Suprapubic skin (tissue), 4 donors: ENCODE measurements around the gene CARF. TPM values are rescaled to one million over a fixed set of nuclear protein-coding genes. Genes with fewer than 3 reads are reported as not detected.

Experiments
- DNase-seq, 2 donors: peaks; one replicate each; pipeline ENCODE4 v3.0.0-alpha.2; 2019; ENCODE audit warnings: low spot score in 2 of 2
- H3K27ac ChIP-seq: fragments of 200-600 bp; sonication (generic); one replicate; pipeline ENCODE4 v1.5.1; 2019
- H3K27me3 ChIP-seq: fragments of 200-600 bp; sonication (generic); one replicate; pipeline ENCODE4 v1.5.1; 2019
- H3K36me3 ChIP-seq: fragments of 200-600 bp; sonication (generic); one replicate; pipeline ENCODE4 v1.5.1; 2019
- H3K4me1 ChIP-seq: fragments of 200-600 bp; sonication (generic); one replicate; pipeline ENCODE4 v1.5.1; 2019
- H3K4me3 ChIP-seq: fragments of 200-600 bp; sonication (generic); one replicate; pipeline ENCODE4 v1.5.1; 2019; ENCODE audit warnings: mild to moderate bottlenecking
- H3K9me3 ChIP-seq: fragments of 200-600 bp; sonication (generic); one replicate; pipeline ENCODE4 v1.5.1; 2019
- EP300 ChIP-seq: sonication (generic); formaldehyde crosslinking; IDR thresholded peaks from one replicate; pipeline ENCODE4 v1.6.1; 2017; ENCODE audit warnings: antibody characterized with exemption
- POLR2A ChIP-seq, 2 donors: fragments of 450-650 bp; IDR thresholded peaks; one replicate each; pipeline ENCODE4 v1.6.1; 2017; ENCODE audit warnings: antibody characterized with exemption in 2 of 2, mild to moderate bottlenecking in 2 of 2, moderate library complexity in 2 of 2
- POLR2AphosphoS5 ChIP-seq, 3 donors: sonication (generic); formaldehyde crosslinking; IDR thresholded peaks; one replicate each; pipeline ENCODE4 v1.6.1; 2017; ENCODE audit warnings: antibody characterized with exemption in 3 of 3
- WGBS: methylation state at CpG from one replicate; pipeline ENCODE4 v1.1.5; 2018; 5-methylcytosine and 5-hydroxymethylcytosine counted together
- total RNA-seq, 4 donors: library from RNA; depleted of rRNA; stranded (reverse); fragments of >200 nt; gene quantifications; one replicate each; pipeline ENCODE4 v1.1.0, GENCODE V29; 2016
- TF ChIP-seq, protein P1 (sequence below), 2 donors: fragments of 200-600 bp in 1 of 2; fragments of 450-650 bp in 1 of 2; sonication (generic) in 1 of 2; IDR thresholded peaks; one replicate each; pipeline ENCODE4 v1.5.1; 2016 to 2019; ENCODE audit warnings: antibody characterized with exemption in 2 of 2, mild to moderate bottlenecking in 1 of 2, moderate library complexity in 1 of 2

Gene CARF
- total RNA-seq, 4 donors from 2014 or later: 6.7 to 20.6 (median 11.1) TPM

DNA sequence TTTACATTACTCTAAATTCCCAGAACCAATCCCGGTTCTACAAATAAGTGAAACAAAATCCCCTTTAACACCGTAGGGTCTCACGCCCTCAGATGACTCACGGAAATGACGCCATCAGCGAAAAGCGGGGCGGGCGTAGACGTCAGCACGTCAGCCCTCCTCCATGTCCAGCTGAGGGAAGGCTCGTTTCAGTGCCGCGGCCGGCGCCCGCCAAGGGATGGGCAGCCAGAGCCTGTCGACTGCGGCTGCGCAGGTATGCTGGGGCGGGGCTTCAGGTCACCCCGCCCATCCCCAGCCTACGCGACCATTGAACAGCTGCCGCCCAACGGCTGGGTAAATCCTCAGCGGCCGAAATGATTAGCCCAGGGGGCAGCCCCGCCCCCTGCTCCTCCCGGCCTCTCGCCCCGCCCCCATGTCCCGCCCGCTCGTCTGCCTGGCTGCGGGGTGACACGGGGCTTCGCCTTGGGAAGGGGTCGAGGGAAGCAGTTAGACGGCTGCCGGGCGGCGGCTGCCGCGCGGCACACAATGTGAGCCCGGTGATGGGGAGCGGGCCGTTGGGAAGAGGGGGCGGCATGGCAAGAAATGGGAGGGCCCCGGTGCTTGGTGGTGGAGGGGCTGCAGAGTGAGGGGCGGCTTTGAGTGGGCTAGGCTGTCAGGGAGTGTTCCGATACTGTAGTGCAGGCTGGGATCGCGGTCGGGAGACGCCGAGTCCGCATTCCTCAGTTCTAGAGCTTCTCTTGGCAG is 102.6 kb downstream of the CARF start, which contains the start of gene NBEAL1:
Gene NBEAL1 (plus strand): TSS at position 420 of the 744 bp plus-strand sequence. CDS start 1,510 bp downstream, outside the sequence.
- DNase-seq: peak; percentile 98 to 99
- Histone ChIP-seq H3K27me3 (no peaks in the 10 kb centered on the region), H3K36me3 (no peaks in the 10 kb centered on the region), H3K27ac (peak within 1 kb of the TSS; percentile 93), H3K9me3 (no peaks in the 10 kb centered on the region), H3K4me3 (peak within 1 kb of the TSS; percentile 86), H3K4me1 (peaks cover 48% of the 10 kb centered on the region)
- TF ChIP-seq, protein P1, sequence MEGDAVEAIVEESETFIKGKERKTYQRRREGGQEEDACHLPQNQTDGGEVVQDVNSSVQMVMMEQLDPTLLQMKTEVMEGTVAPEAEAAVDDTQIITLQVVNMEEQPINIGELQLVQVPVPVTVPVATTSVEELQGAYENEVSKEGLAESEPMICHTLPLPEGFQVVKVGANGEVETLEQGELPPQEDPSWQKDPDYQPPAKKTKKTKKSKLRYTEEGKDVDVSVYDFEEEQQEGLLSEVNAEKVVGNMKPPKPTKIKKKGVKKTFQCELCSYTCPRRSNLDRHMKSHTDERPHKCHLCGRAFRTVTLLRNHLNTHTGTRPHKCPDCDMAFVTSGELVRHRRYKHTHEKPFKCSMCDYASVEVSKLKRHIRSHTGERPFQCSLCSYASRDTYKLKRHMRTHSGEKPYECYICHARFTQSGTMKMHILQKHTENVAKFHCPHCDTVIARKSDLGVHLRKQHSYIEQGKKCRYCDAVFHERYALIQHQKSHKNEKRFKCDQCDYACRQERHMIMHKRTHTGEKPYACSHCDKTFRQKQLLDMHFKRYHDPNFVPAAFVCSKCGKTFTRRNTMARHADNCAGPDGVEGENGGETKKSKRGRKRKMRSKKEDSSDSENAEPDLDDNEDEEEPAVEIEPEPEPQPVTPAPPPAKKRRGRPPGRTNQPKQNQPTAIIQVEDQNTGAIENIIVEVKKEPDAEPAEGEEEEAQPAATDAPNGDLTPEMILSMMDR (IDR thresholded peaks at IDR 0.05): no peak
- TF ChIP-seq EP300: peak; percentile 5
- TF ChIP-seq POLR2A (IDR thresholded peaks at IDR 0.05): peak in 1 of 2 donors; percentile 87
- peak in 2 of 3 donors; percentile 54 to 85 for TF ChIP-seq POLR2AphosphoS5 (IDR thresholded peaks at IDR 0.05)
- WGBS: 0% methylated on average over 20 of the region's 59 CpGs

DNA sequence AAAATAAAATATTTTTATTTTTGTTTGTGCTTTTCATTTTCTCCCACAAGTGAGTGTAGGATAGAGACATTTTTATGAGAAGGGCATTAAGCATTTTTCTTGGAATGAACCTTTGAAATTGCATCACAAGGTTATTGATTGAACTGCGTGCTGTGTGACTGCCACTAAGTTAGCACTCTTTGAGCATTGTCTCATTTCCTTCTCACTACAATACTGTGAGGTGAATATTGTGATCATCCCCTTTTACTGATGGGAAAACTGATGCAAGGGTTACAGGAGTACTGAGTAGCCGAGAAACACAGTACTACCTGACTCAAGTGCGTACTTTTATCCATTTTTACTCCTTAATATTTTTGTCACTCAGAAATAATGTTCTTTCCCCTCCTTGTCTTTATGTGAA is 104.6 kb downstream of the CARF start:
- 34% methylated on average over 3 of the region's 3 CpGs for WGBS
- Histone ChIP-seq H3K4me1 (peaks cover 55% of the 10 kb centered on the region), H3K9me3 (no peaks in the 10 kb centered on the region), H3K27ac (no peak overlapping the region), H3K4me3 (peak overlapping the region; percentile 86), H3K36me3 (no peaks in the 10 kb centered on the region), H3K27me3 (no peaks in the 10 kb centered on the region)
- no peak for DNase-seq
- TF ChIP-seq EP300: no peak
- no peak for TF ChIP-seq POLR2AphosphoS5 (IDR thresholded peaks at IDR 0.05)
- TF ChIP-seq, protein P1 (IDR thresholded peaks at IDR 0.05): no peak
- TF ChIP-seq POLR2A (IDR thresholded peaks at IDR 0.05): no peak

DNA sequence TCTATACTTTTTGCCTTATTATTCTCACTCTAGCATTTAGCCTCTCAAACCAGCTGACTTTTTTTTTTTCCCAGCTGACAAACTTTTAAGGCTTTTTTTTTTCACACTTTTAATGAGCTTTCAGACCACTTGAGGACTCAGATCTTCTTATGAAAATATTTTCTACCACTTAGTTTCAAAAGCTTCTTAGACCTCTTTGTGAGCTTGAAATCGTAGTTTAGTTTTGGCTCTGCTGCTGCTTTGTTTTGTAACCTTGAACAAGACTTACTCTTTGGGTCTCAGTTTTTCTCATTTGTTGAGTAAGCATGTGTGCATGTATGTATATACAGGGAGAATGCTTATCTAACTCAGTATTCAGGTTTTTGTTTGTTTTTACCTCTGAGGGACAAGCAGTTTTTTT is 106.1 kb downstream of the CARF start:
- H3K27ac ChIP-seq: no peak overlapping the region

DNA sequence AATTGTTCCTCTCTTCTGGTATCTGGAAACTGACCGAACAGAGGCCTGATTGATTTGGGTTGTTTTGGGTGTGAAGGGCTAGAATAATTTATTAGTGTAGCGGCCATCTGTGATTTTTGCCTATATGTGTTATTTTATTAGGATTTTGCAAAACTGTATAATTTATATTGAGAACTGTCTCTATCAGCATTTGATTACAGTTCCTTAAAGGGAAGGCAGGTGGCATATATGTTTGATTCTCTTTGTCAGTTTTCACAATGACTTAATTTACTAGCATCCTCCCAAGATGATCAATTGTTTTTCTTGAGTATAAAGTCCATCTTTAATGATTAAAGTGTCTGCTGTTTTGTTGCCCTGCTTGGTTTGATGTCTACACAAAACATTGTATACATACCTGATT is 107.1 kb downstream of the CARF start:
- no peak overlapping the region for H3K27ac ChIP-seq

More for the DNA sequence above, 106.1 kb downstream of the CARF start:
- Histone ChIP-seq H3K9me3 (no peaks in the 10 kb centered on the region), H3K36me3 (no peaks in the 10 kb centered on the region), H3K4me1 (peaks cover 66% of the 10 kb centered on the region), H3K4me3 (peak overlapping the region; percentile 86), H3K27me3 (no peaks in the 10 kb centered on the region)
- no peak for TF ChIP-seq POLR2A (IDR thresholded peaks at IDR 0.05)
- TF ChIP-seq EP300: no peak
- TF ChIP-seq POLR2AphosphoS5 (IDR thresholded peaks at IDR 0.05): no peak
- TF ChIP-seq, protein P1 (IDR thresholded peaks at IDR 0.05): no peak
- DNase-seq: no peak
- WGBS: 3% methylated on average over 1 of the region's 1 CpG

DNA sequence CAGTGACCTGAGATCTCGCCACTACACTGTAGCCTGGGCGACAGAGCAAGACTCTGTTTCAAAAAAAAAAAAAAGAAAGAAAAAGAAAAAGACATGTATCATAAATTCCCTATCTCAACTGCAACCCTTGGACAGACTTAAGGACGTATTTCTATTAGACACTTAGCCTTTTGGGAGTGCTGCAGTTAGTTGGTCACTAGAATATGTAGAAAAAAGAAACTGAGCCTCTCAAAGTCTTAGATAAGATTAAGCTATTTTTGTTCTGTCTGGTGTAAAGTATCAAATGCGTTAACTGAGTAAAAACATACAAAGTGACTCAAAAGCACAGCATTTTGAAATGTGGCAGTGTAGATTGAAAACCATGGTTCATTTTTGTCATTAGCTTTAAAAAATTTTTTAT is 109.9 kb downstream of the CARF start:
- no peaks in the 10 kb centered on the region for H3K36me3 ChIP-seq
- H3K4me1 ChIP-seq: peaks cover 44% of the 10 kb centered on the region
- H3K4me3 ChIP-seq: no peak overlapping the region
- no peak overlapping the region for H3K27ac ChIP-seq
- H3K27me3 ChIP-seq: no peaks in the 10 kb centered on the region
- no peaks in the 10 kb centered on the region for H3K9me3 ChIP-seq
- 67% methylated on average over 4 of the region's 4 CpGs for WGBS
- no peak for DNase-seq
- TF ChIP-seq, protein P1 (IDR thresholded peaks at IDR 0.05): no peak
- no peak for TF ChIP-seq EP300
- no peak for TF ChIP-seq POLR2A (IDR thresholded peaks at IDR 0.05)
- TF ChIP-seq POLR2AphosphoS5 (IDR thresholded peaks at IDR 0.05): no peak

More for the DNA sequence above, 107.1 kb downstream of the CARF start:
- DNase-seq: no peak
- Histone ChIP-seq H3K9me3 (no peaks in the 10 kb centered on the region), H3K4me1 (peaks cover 63% of the 10 kb centered on the region), H3K27me3 (no peaks in the 10 kb centered on the region), H3K36me3 (no peaks in the 10 kb centered on the region), H3K4me3 (peak overlapping the region; percentile 86)
- 69% methylated on average over 2 of the region's 2 CpGs for WGBS
- no peak for TF ChIP-seq POLR2AphosphoS5 (IDR thresholded peaks at IDR 0.05)
- TF ChIP-seq, protein P1 (IDR thresholded peaks at IDR 0.05): no peak
- TF ChIP-seq EP300: no peak
- TF ChIP-seq POLR2A (IDR thresholded peaks at IDR 0.05): no peak
